DOHH2 (cell line): Measurements from ENCODE around the gene USH2A.

Source experiments
- EZH2phosphoT487 ChIP-seq: fragments of 200-600 bp; sonication (generic); IDR thresholded peaks from 2 replicates; pipeline ENCODE4 v1.6.1; 2017; ENCODE audit warnings: borderline replicate concordance, mild to moderate bottlenecking, antibody characterized with exemption, low read length, moderate library complexity, mixed read lengths
- TF ChIP-seq, protein P1 (sequence below): fragments of 200-600 bp; sonication (generic); IDR thresholded peaks from one replicate; pipeline ENCODE4 v1.5.1; 2014; ENCODE audit warnings: antibody characterized with exemption, mild to moderate bottlenecking, low read depth, low read length; ENCODE audit not compliant: poor library complexity, severe bottlenecking

DNA sequence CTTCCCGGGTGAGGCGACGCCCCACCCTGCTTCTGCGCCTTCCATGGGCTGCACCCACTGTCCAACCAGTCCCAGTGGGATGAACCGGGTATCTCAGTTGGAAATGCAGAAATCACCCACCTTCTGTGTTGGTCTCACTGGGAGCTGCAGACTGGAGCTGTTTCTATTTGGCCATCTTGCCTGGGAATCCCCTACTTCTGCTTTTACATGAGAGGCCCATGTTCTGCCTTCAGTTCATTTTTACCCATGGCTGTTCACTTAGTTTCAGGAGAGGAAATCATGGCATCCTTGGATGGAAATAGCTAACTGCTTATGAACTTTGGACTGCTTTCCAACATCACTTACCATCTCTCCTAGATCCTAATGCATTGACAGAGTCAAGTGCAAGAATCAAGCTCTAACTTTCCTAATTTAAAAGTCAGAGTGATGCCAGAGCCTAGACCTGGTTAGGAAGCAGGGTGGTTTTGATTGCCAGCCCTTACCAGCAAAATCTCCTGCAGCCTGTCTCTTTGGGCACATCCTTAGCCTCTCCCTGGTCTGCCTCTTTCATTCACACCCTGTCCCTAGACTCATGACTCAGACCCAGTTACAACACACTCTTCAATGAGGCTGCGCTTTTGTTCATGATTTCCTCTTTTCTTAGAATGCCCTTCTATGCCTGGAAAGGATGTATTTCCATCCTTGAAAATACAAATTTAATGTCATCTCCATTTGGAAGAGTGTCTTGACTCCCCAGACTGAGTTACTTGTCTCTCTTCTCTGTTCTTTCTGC, 719.0 kb downstream of the USH2A start:
- TF ChIP-seq, protein P1, sequence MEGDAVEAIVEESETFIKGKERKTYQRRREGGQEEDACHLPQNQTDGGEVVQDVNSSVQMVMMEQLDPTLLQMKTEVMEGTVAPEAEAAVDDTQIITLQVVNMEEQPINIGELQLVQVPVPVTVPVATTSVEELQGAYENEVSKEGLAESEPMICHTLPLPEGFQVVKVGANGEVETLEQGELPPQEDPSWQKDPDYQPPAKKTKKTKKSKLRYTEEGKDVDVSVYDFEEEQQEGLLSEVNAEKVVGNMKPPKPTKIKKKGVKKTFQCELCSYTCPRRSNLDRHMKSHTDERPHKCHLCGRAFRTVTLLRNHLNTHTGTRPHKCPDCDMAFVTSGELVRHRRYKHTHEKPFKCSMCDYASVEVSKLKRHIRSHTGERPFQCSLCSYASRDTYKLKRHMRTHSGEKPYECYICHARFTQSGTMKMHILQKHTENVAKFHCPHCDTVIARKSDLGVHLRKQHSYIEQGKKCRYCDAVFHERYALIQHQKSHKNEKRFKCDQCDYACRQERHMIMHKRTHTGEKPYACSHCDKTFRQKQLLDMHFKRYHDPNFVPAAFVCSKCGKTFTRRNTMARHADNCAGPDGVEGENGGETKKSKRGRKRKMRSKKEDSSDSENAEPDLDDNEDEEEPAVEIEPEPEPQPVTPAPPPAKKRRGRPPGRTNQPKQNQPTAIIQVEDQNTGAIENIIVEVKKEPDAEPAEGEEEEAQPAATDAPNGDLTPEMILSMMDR: no peak
- TF ChIP-seq EZH2phosphoT487: no peak
